Type B pancreatic cell (in vitro differentiated cells): ENCODE measurements around the gene APCDD1L. TPM values are rescaled to one million over a fixed set of nuclear protein-coding genes. Genes with fewer than 3 reads are reported as not detected.

ENCODE experiments used
- DNase-seq: peaks from one replicate; pipeline ENCODE4 v3.0.0; 2021; ENCODE audit warnings: mixed read lengths; ENCODE audit not compliant: unreplicated experiment; ENCODE audit errors: extremely low spot score
- H3K27ac Mint-ChIP-seq: 2 replicates; pipeline ENCODE4 v1.8.0; 2021; ENCODE audit warnings: mild to moderate bottlenecking, mixed read lengths
- H3K27me3 Mint-ChIP-seq: 2 replicates; pipeline ENCODE4 v1.8.0; 2021; ENCODE audit warnings: mixed read lengths
- H3K36me3 Mint-ChIP-seq: 2 replicates; pipeline ENCODE4 v1.8.0; 2021; ENCODE audit warnings: mixed read lengths
- H3K4me1 Mint-ChIP-seq: one replicate; pipeline ENCODE4 v1.8.0; 2021; ENCODE audit warnings: mixed read lengths; ENCODE audit not compliant: unreplicated experiment
- H3K4me3 Mint-ChIP-seq: 2 replicates; pipeline ENCODE4 v1.8.0; 2021; ENCODE audit warnings: mild to moderate bottlenecking, mixed read lengths
- H3K9me3 Mint-ChIP-seq: 2 replicates; pipeline ENCODE4 v1.8.0; 2021; ENCODE audit warnings: mixed read lengths
- CTCF ChIP-seq: fragments of 200-600 bp; sonication (generic); conservative IDR thresholded peaks from 2 replicates; pipeline ENCODE4 v1.5.0; 2021; ENCODE audit warnings: antibody characterized with exemption, mild to moderate bottlenecking
- total RNA-seq: library from RNA; stranded (reverse); gene quantifications from 2 replicates; pipeline ENCODE4 v1.2.1, GENCODE V29; 2021; ENCODE audit warnings: low replicate concordance

Gene APCDD1L
- total RNA-seq, 1 donor from 2014 or later = 0.53 TPM

- H3K9me3 Mint-ChIP-seq = no peaks in the 10 kb centered on the region
- peak; percentile 37 for DNase-seq
- H3K4me1 Mint-ChIP-seq = peaks cover under 1% of the 10 kb centered on the region
- H3K27me3 Mint-ChIP-seq = peaks cover 73% of the 10 kb centered on the region
- H3K36me3 Mint-ChIP-seq = no peaks in the 10 kb centered on the region
- H3K27ac Mint-ChIP-seq = no peak overlapping the region
- TF ChIP-seq CTCF = no peak
- H3K4me3 Mint-ChIP-seq = no peak overlapping the region
Observed at GRCh38 chr20:58518387-58518786, 3.2 kb upstream of the APCDD1L start.

- H3K4me3 Mint-ChIP-seq = peak overlapping the region; percentile 78
Observed at GRCh38 chr20:58514321-58515232, 622 bp downstream of the APCDD1L start.

GRCh38 chr20:58513580-58514285 lies 1.5 kb downstream of the APCDD1L start:
- TF ChIP-seq CTCF = no peak
- no peak overlapping the region for H3K4me3 Mint-ChIP-seq
- DNase-seq = peak; percentile 60
- H3K9me3 Mint-ChIP-seq = no peaks in the 10 kb centered on the region
- peaks cover 77% of the 10 kb centered on the region for H3K27me3 Mint-ChIP-seq
- no peak overlapping the region for H3K27ac Mint-ChIP-seq
- no peaks in the 10 kb centered on the region for H3K36me3 Mint-ChIP-seq
- H3K4me1 Mint-ChIP-seq = peaks cover 6% of the 10 kb centered on the region

More at GRCh38 chr20:58514321-58515232, 622 bp downstream of the APCDD1L start:
- H3K36me3 Mint-ChIP-seq = no peaks in the 10 kb centered on the region
- no peaks in the 10 kb centered on the region for H3K9me3 Mint-ChIP-seq
- TF ChIP-seq CTCF = no peak
- DNase-seq = peak; percentile 69
- peaks cover 6% of the 10 kb centered on the region for H3K4me1 Mint-ChIP-seq
- peaks cover 81% of the 10 kb centered on the region for H3K27me3 Mint-ChIP-seq
- no peak overlapping the region for H3K27ac Mint-ChIP-seq

GRCh38 chr20:58512808-58513552 lies 2.2 kb downstream of the APCDD1L start:
- no peak overlapping the region for H3K27ac Mint-ChIP-seq
- peak; percentile 43 for DNase-seq
- H3K27me3 Mint-ChIP-seq = peaks cover 70% of the 10 kb centered on the region
- H3K36me3 Mint-ChIP-seq = no peaks in the 10 kb centered on the region
- no peak overlapping the region for H3K4me3 Mint-ChIP-seq
- no peak for TF ChIP-seq CTCF
- H3K9me3 Mint-ChIP-seq = no peaks in the 10 kb centered on the region
- peaks cover 6% of the 10 kb centered on the region for H3K4me1 Mint-ChIP-seq

- Mint-ChIP-seq H3K27ac (no peak overlapping the region), H3K9me3 (no peaks in the 10 kb centered on the region), H3K4me1 (peaks cover 6% of the 10 kb centered on the region), H3K36me3 (no peaks in the 10 kb centered on the region), H3K27me3 (peaks cover 59% of the 10 kb centered on the region), H3K4me3 (no peak overlapping the region)
- DNase-seq = no peak
- TF ChIP-seq CTCF = no peak
Observed at GRCh38 chr20:58511861-58512260, 3.3 kb downstream of the APCDD1L start.
